ENCODE data around the gene CPTP.
A peak's percentile ranks its signal among the peaks of the same experiment; 100 is the strongest.

The CPTP gene

GRCh38 chr1:1309251-1310108 is 15.1 kb upstream of the CPTP start:
- Histone ChIP-seq H3K4me3 (ENCODE audit: low read depth, low read length) (peak overlapping the region; percentile 75), H3K4me1 (ENCODE audit: control insufficient read depth, insufficient read depth, low read length) (peaks cover 36% of the 10 kb centered on the region), H3K36me3 (ENCODE audit: control insufficient read depth, insufficient read depth, low read length) (peaks cover 46% of the 10 kb centered on the region), H3K9ac (ENCODE audit: low read depth, low read length) (peak overlapping the region; percentile 57; the same call in 1 of the 2 replicates), H3K9me3 (ENCODE audit: control insufficient read depth, insufficient read depth, low read length) (no peaks in the 10 kb centered on the region), H3K27me3 (ENCODE audit: control insufficient read depth, insufficient read depth, low read length) (no peaks in the 10 kb centered on the region; the same call in 1 of the 2 replicates), H3K27ac (ENCODE audit: low read depth, low read length) (peak overlapping the region; percentile 31)

GRCh38 chr1:1310109-1310385 is 14.6 kb upstream of the CPTP start:
- Histone ChIP-seq H3K9ac (ENCODE audit: low read depth, low read length) (no peak overlapping the region), H3K9me3 (ENCODE audit: control insufficient read depth, insufficient read depth, low read length) (no peaks in the 10 kb centered on the region), H3K36me3 (ENCODE audit: control insufficient read depth, insufficient read depth, low read length) (peaks cover 51% of the 10 kb centered on the region), H3K27me3 (ENCODE audit: control insufficient read depth, insufficient read depth, low read length) (no peaks in the 10 kb centered on the region; the same call in 1 of the 2 replicates), H3K4me1 (ENCODE audit: control insufficient read depth, insufficient read depth, low read length) (peaks cover 31% of the 10 kb centered on the region), H3K27ac (ENCODE audit: low read depth, low read length) (peak overlapping the region; percentile 18), H3K4me3 (ENCODE audit: low read depth, low read length) (peak overlapping the region; percentile 75; the same call in 1 of the 2 replicates)

- Histone ChIP-seq H3K9ac (ENCODE audit: low read depth, low read length) (no peak overlapping the region), H3K4me1 (ENCODE audit: control insufficient read depth, insufficient read depth, low read length) (peaks cover 30% of the 10 kb centered on the region), H3K4me3 (ENCODE audit: low read depth, low read length) (no peak overlapping the region), H3K27ac (ENCODE audit: low read depth, low read length) (peak overlapping the region; percentile 18), H3K27me3 (ENCODE audit: control insufficient read depth, insufficient read depth, low read length) (no peaks in the 10 kb centered on the region; the same call in 1 of the 2 replicates), H3K9me3 (ENCODE audit: control insufficient read depth, insufficient read depth, low read length) (no peaks in the 10 kb centered on the region), H3K36me3 (ENCODE audit: control insufficient read depth, insufficient read depth, low read length) (peaks cover 52% of the 10 kb centered on the region)
These were observed 14.0 kb upstream of the CPTP start for GRCh38 chr1:1310476-1311053.

GRCh38 chr1:1311107-1312104 is 13.2 kb upstream of the CPTP start:
- Histone ChIP-seq H3K27ac (ENCODE audit: low read depth, low read length) (no peak overlapping the region), H3K9ac (ENCODE audit: low read depth, low read length) (no peak overlapping the region), H3K36me3 (ENCODE audit: control insufficient read depth, insufficient read depth, low read length) (peaks cover 52% of the 10 kb centered on the region), H3K27me3 (ENCODE audit: control insufficient read depth, insufficient read depth, low read length) (no peaks in the 10 kb centered on the region; the same call in 1 of the 2 replicates), H3K4me1 (ENCODE audit: control insufficient read depth, insufficient read depth, low read length) (peaks cover 29% of the 10 kb centered on the region), H3K4me3 (ENCODE audit: low read depth, low read length) (no peak overlapping the region), H3K9me3 (ENCODE audit: control insufficient read depth, insufficient read depth, low read length) (no peaks in the 10 kb centered on the region)

GRCh38 chr1:1312450-1313314 is 11.9 kb upstream of the CPTP start:
- peaks cover 58% of the 10 kb centered on the region for H3K36me3 ChIP-seq (ENCODE audit: control insufficient read depth, insufficient read depth, low read length)

GRCh38 chr1:1313500-1314236 is 10.9 kb upstream of the CPTP start:
- Histone ChIP-seq H3K4me1 (ENCODE audit: control insufficient read depth, insufficient read depth, low read length) (peaks cover 20% of the 10 kb centered on the region), H3K27ac (ENCODE audit: low read depth, low read length) (no peak overlapping the region), H3K4me3 (ENCODE audit: low read depth, low read length) (no peak overlapping the region), H3K9me3 (ENCODE audit: control insufficient read depth, insufficient read depth, low read length) (no peaks in the 10 kb centered on the region), H3K9ac (ENCODE audit: low read depth, low read length) (no peak overlapping the region), H3K36me3 (ENCODE audit: control insufficient read depth, insufficient read depth, low read length) (peaks cover 59% of the 10 kb centered on the region), H3K27me3 (ENCODE audit: control insufficient read depth, insufficient read depth, low read length) (no peaks in the 10 kb centered on the region)

More at GRCh38 chr1:1312450-1313314, 11.9 kb upstream of the CPTP start:
- Histone ChIP-seq H3K4me3 (ENCODE audit: low read depth, low read length) (no peak overlapping the region), H3K4me1 (ENCODE audit: control insufficient read depth, insufficient read depth, low read length) (peaks cover 20% of the 10 kb centered on the region), H3K9me3 (ENCODE audit: control insufficient read depth, insufficient read depth, low read length) (no peaks in the 10 kb centered on the region), H3K27me3 (ENCODE audit: control insufficient read depth, insufficient read depth, low read length) (no peaks in the 10 kb centered on the region), H3K9ac (ENCODE audit: low read depth, low read length) (no peak overlapping the region), H3K27ac (ENCODE audit: low read depth, low read length) (no peak overlapping the region)

GRCh38 chr1:1314237-1314586 is 10.4 kb upstream of the CPTP start:
- Histone ChIP-seq H3K4me3 (ENCODE audit: low read depth, low read length) (no peak overlapping the region), H3K9me3 (ENCODE audit: control insufficient read depth, insufficient read depth, low read length) (no peaks in the 10 kb centered on the region), H3K9ac (ENCODE audit: low read depth, low read length) (no peak overlapping the region), H3K27ac (ENCODE audit: low read depth, low read length) (no peak overlapping the region), H3K36me3 (ENCODE audit: control insufficient read depth, insufficient read depth, low read length) (peaks cover 65% of the 10 kb centered on the region), H3K4me1 (ENCODE audit: control insufficient read depth, insufficient read depth, low read length) (peaks cover 20% of the 10 kb centered on the region), H3K27me3 (ENCODE audit: control insufficient read depth, insufficient read depth, low read length) (no peaks in the 10 kb centered on the region)

- Histone ChIP-seq H3K9ac (ENCODE audit: low read depth, low read length) (peak overlapping the region; percentile 55; the same call in 1 of the 2 replicates), H3K27ac (ENCODE audit: low read depth, low read length) (peak overlapping the region; percentile 81), H3K27me3 (ENCODE audit: control insufficient read depth, insufficient read depth, low read length) (no peaks in the 10 kb centered on the region), H3K36me3 (ENCODE audit: control insufficient read depth, insufficient read depth, low read length) (peaks cover 71% of the 10 kb centered on the region), H3K4me3 (ENCODE audit: low read depth, low read length) (no peak overlapping the region; the same call in 1 of the 2 replicates), H3K9me3 (ENCODE audit: control insufficient read depth, insufficient read depth, low read length) (no peaks in the 10 kb centered on the region), H3K4me1 (ENCODE audit: control insufficient read depth, insufficient read depth, low read length) (peaks cover 15% of the 10 kb centered on the region)
These were observed 9.8 kb upstream of the CPTP start for GRCh38 chr1:1314678-1315335.

- Histone ChIP-seq H3K36me3 (ENCODE audit: control insufficient read depth, insufficient read depth, low read length) (peaks cover 71% of the 10 kb centered on the region), H3K9ac (ENCODE audit: low read depth, low read length) (peak overlapping the region; percentile 55; the same call in 1 of the 2 replicates), H3K9me3 (ENCODE audit: control insufficient read depth, insufficient read depth, low read length) (no peaks in the 10 kb centered on the region), H3K27me3 (ENCODE audit: control insufficient read depth, insufficient read depth, low read length) (no peaks in the 10 kb centered on the region), H3K4me1 (ENCODE audit: control insufficient read depth, insufficient read depth, low read length) (peaks cover 10% of the 10 kb centered on the region), H3K4me3 (ENCODE audit: low read depth, low read length) (no peak overlapping the region; the same call in 1 of the 2 replicates), H3K27ac (ENCODE audit: low read depth, low read length) (peak overlapping the region; percentile 81)
These were observed 9.1 kb upstream of the CPTP start for GRCh38 chr1:1315435-1315954.
